Activated B cell treated with CpG ODN at 0.5 μM for 24 hours (primary cell): Measurements from ENCODE around the gene RPL10A. TPM values are rescaled to one million over a fixed set of nuclear protein-coding genes. Genes with fewer than 3 reads are reported as not detected.

Source experiments
- ATAC-seq: fragments of 200-7000 bp; cut with Tn5 transposase; one replicate; pipeline ENCODE4 v1.10.0; 2021; ENCODE audit warnings: low read depth, mild to moderate bottlenecking, moderate library complexity
- CTCF ChIA-PET: fragments of 350-600 bp; sonication (Branson Sonifier 250); formaldehyde crosslinking; loops from one replicate; lab custom pipeline; 2021; ENCODE audit warnings: antibody characterized with exemption; lab: Charles Lee
- POLR2A ChIA-PET: fragments of 350-600 bp; sonication (Branson Sonifier 250); formaldehyde crosslinking; loops from one replicate; lab custom pipeline; 2021; ENCODE audit warnings: antibody characterized with exemption; lab: Charles Lee
- DNase-seq: peaks from one replicate; pipeline ENCODE4 v3.0.0; 2022
- H3K27ac Mint-ChIP-seq: one replicate; pipeline ENCODE4 v1.8.0; 2020; ENCODE audit warnings: mixed read lengths
- H3K27me3 Mint-ChIP-seq: one replicate; pipeline ENCODE4 v1.8.0; 2021; ENCODE audit warnings: mixed read lengths
- H3K36me3 Mint-ChIP-seq: one replicate; pipeline ENCODE4 v1.8.0; 2021; ENCODE audit warnings: low read depth, mixed read lengths
- H3K4me1 Mint-ChIP-seq: one replicate; pipeline ENCODE4 v1.8.0; 2021; ENCODE audit warnings: mixed read lengths
- H3K4me3 Mint-ChIP-seq: one replicate; pipeline ENCODE4 v1.8.0; 2020; ENCODE audit warnings: mild to moderate bottlenecking, mixed read lengths
- H3K9me3 Mint-ChIP-seq: one replicate; pipeline ENCODE4 v1.8.0; 2020; ENCODE audit warnings: mixed read lengths
- intact Hi-C: fragments of 100-400 bp; cut with micrococcal nuclease; formaldehyde crosslinking; loops from one replicate; pipeline ENCODE4 v1.15.1; 2024
- total RNA-seq: library from RNA; stranded (reverse); gene quantifications from 2 replicates; pipeline ENCODE4 v1.2.3, GENCODE V29; 2022
- TF ChIP-seq, protein P1 (sequence below): fragments of 200-600 bp; IDR thresholded peaks from one replicate; pipeline ENCODE4 v1.8.0; 2022; ENCODE audit warnings: antibody characterized with exemption, mild to moderate bottlenecking

The RPL10A gene
- total RNA-seq, 1 donor from 2014 or later: 2,485 TPM

DNA sequence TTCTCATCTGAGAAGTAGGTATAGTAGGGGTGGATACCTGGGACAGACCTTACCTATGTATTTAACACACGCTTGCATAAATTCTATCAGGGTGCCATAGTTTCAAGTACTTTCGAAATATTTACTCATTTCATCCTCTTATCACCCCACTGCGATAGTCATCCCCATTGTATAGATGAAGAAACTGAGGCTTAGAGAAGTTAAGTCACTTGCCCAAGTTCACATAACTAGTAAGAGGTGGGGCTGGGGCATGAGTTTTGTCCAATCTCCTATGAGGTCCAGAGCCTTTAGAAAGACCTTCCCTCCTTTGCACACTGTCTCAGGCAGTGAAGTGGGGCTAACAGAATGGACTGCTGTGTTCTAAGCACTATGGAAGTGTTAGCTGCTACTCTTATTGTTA is 38.3 kb downstream of the RPL10A start:
- Mint-ChIP-seq H3K27ac (no peak overlapping the region), H3K4me1 (peaks cover 3% of the 10 kb centered on the region), H3K36me3 (no peaks in the 10 kb centered on the region), H3K4me3 (no peak overlapping the region), H3K27me3 (peaks cover 28% of the 10 kb centered on the region), H3K9me3 (no peaks in the 10 kb centered on the region)
- POLR2A ChIA-PET: no interaction called here
- no peak for ATAC-seq
- CTCF ChIA-PET: no interaction called here
- DNase-seq: no peak
- TF ChIP-seq, protein P1, sequence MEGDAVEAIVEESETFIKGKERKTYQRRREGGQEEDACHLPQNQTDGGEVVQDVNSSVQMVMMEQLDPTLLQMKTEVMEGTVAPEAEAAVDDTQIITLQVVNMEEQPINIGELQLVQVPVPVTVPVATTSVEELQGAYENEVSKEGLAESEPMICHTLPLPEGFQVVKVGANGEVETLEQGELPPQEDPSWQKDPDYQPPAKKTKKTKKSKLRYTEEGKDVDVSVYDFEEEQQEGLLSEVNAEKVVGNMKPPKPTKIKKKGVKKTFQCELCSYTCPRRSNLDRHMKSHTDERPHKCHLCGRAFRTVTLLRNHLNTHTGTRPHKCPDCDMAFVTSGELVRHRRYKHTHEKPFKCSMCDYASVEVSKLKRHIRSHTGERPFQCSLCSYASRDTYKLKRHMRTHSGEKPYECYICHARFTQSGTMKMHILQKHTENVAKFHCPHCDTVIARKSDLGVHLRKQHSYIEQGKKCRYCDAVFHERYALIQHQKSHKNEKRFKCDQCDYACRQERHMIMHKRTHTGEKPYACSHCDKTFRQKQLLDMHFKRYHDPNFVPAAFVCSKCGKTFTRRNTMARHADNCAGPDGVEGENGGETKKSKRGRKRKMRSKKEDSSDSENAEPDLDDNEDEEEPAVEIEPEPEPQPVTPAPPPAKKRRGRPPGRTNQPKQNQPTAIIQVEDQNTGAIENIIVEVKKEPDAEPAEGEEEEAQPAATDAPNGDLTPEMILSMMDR: no peak
- intact Hi-C loops: no loop called here

DNA sequence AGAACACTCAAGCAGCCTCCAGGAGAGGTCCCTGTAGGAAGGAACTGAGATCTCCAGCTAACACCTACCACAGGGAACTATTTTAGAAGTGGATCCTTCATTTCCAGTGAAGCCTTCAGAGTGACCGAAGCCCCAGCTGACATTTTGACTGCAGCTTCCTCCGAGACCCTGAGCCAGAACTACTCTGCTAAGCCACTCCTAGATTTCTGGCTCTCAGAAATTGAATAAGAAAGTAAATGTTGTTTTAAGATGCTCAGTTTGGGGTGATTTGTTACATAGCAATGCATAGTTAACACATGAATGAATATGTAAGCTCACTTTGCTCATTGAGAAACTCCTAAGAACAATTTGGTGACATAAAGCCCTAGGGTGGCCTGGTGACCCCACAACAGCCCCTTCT is 39.0 kb downstream of the RPL10A start:
- POLR2A ChIA-PET: no interaction called here
- Mint-ChIP-seq H3K36me3 (no peaks in the 10 kb centered on the region), H3K27me3 (peaks cover 26% of the 10 kb centered on the region), H3K4me3 (no peak overlapping the region), H3K4me1 (peaks cover 3% of the 10 kb centered on the region), H3K9me3 (no peaks in the 10 kb centered on the region), H3K27ac (no peak overlapping the region)
- ATAC-seq (no peak), DNase-seq (no peak)
- TF ChIP-seq, protein P1: no peak
- CTCF ChIA-PET: no interaction called here
- intact Hi-C loops: no loop called here

DNA sequence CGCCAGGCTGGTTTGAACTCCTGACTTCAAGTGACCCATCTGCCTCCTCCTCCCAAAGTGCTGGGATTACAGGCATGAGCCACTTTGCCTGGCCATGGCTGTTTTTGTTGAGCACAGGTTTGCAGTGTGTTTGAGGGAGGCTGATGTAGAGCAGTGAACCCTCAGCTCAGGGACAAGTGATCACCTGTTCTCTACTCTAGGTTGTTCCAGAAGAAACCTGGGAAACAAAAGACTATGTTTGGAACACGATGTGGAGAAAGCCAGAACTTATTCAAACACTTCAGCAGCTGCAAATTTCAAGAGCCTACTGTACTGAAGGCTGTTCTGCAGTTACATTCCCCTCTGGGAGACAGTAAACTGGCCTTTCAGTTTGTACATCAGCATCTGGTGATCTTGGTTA is 39.8 kb downstream of the RPL10A start:
- Mint-ChIP-seq H3K4me1 (peaks cover 3% of the 10 kb centered on the region), H3K27me3 (peaks cover 32% of the 10 kb centered on the region), H3K36me3 (no peaks in the 10 kb centered on the region), H3K27ac (no peak overlapping the region), H3K4me3 (no peak overlapping the region), H3K9me3 (no peaks in the 10 kb centered on the region)
- ATAC-seq (no peak), DNase-seq (no peak)
- ChIA-PET POLR2A (no interaction called here), CTCF (no interaction called here)
- TF ChIP-seq, protein P1: no peak
- intact Hi-C loops: no loop called here

DNA sequence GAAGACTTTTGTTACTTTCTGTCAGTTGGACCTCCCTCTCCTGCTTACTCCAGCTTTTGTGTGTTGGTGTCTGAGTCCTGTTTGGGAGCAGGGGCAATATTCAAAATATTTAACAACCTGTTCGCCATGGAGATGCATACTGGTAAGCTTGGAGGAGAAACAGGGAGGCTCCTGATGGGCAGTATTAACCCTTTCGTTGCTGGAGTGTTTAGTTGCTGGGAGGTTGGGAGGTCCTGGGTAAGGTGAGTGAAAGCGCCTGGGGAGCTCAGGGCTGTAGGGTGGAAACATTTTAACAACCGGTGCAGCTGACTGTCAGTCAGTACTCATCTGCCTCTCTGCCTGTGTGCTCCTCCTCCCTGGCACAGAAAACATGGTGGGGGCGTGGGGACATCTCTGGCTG is 40.3 kb downstream of the RPL10A start:
- ChIA-PET CTCF (no interaction called here), POLR2A (no interaction called here)

DNA sequence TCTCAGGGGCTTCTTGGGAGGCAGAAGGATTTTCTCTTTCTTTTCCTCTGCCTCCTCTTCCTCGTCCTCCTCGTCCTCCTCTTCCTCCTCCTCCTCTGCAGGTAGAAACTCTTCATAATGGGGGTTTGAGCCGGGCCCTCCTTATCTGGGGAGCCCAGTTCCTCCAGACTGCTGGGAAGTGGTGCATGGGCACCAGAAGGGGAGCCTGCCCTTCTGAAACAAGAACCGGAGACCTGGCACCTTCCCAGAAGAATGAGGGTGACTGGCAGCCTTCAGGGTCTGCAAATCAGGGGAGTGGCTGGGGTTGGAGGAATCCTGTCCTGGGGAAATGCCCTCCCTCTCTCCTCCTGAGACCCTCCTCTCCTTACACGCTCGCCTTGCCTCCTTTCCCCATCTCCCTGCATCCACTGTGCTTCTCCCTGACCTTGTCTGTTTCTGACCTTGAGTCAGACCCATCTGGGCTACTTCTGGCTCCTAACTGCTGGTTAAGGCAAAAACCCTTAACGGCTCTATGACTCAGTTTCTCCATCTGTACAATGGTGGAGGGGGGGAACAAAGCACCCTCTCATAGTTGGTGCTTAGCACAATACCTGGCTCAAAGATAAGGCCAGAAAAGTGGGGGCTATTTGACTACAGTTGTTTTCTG is 42.8 kb downstream of the RPL10A start:
- Mint-ChIP-seq H3K4me1 (peaks cover 3% of the 10 kb centered on the region), H3K27me3 (peaks cover 40% of the 10 kb centered on the region), H3K27ac (no peak overlapping the region), H3K4me3 (no peak overlapping the region), H3K9me3 (no peaks in the 10 kb centered on the region), H3K36me3 (no peaks in the 10 kb centered on the region)
- ATAC-seq (no peak), DNase-seq (no peak)
- CTCF ChIA-PET: no interaction called here
- intact Hi-C loops: no loop called here
- POLR2A ChIA-PET: no interaction called here
- TF ChIP-seq, protein P1: no peak

More for the DNA sequence above, 40.3 kb downstream of the RPL10A start:
- peaks cover 32% of the 10 kb centered on the region for H3K27me3 Mint-ChIP-seq
- no peaks in the 10 kb centered on the region for H3K36me3 Mint-ChIP-seq
- H3K9me3 Mint-ChIP-seq: no peaks in the 10 kb centered on the region
- H3K27ac Mint-ChIP-seq: no peak overlapping the region
- TF ChIP-seq, protein P1: no peak
- H3K4me1 Mint-ChIP-seq: peaks cover 3% of the 10 kb centered on the region
- H3K4me3 Mint-ChIP-seq: no peak overlapping the region
- no peak for DNase-seq
- intact Hi-C loops: no loop called here
- ATAC-seq: no peak
